Lung (tissue), 12 donors: ENCODE results near the gene CTDSPL. TPM values are rescaled to one million over a fixed set of nuclear protein-coding genes. Genes with fewer than 3 reads are reported as not detected.

Source experiments
- ATAC-seq: fragments of 200-7000 bp; cut with Tn5 transposase; one replicate; pipeline ENCODE4 v1.9.1; 2020; ENCODE audit warnings: moderate number of reproducible peaks; ENCODE audit not compliant: insufficient read depth, low FRiP score
- DNase-seq, 3 donors: peaks; one replicate each; pipeline ENCODE4 v3.0.0-alpha.2; 2013 to 2017
- H3K27ac ChIP-seq, 2 donors: one replicate each; pipeline ENCODE4 v1.5.1; 2013; ENCODE audit warnings: mild to moderate bottlenecking in 2 of 2, moderate library complexity in 2 of 2, control low read depth in 1 of 2, inconsistent platforms in 1 of 2, low read depth in 1 of 2, low read length in 1 of 2
- H3K27me3 ChIP-seq, 3 donors: one replicate each; pipeline ENCODE4 v1.5.1; 2013; ENCODE audit warnings: low read length in 2 of 3; ENCODE audit not compliant: control insufficient read depth in 3 of 3, insufficient read depth in 3 of 3
- H3K36me3 ChIP-seq, 4 donors: one replicate each; pipeline ENCODE4 v1.5.1; 2013; ENCODE audit warnings: low read length in 4 of 4, mild to moderate bottlenecking in 1 of 4, moderate library complexity in 1 of 4; ENCODE audit not compliant: control insufficient read depth in 4 of 4, insufficient read depth in 4 of 4
- H3K4me1 ChIP-seq, 5 donors: one replicate each; pipeline ENCODE4 v1.5.1; 2013; ENCODE audit warnings: low read length in 5 of 5, mild to moderate bottlenecking in 2 of 5, moderate library complexity in 1 of 5; ENCODE audit not compliant: control insufficient read depth in 5 of 5, insufficient read depth in 5 of 5
- H3K4me3 ChIP-seq: one replicate; pipeline ENCODE4 v1.5.1; 2013; ENCODE audit warnings: mild to moderate bottlenecking, control low read depth, moderate library complexity
- H3K9ac ChIP-seq, 2 donors: one replicate each; pipeline ENCODE4 v1.5.1; 2013; ENCODE audit warnings: low read length in 2 of 2, control low read depth in 1 of 2; ENCODE audit not compliant: insufficient read depth in 1 of 2
- H3K9me3 ChIP-seq, 4 donors: one replicate each; pipeline ENCODE4 v1.5.1; 2013; ENCODE audit warnings: low read length in 3 of 4, mild to moderate bottlenecking in 1 of 4, moderate library complexity in 1 of 4; ENCODE audit not compliant: control insufficient read depth in 4 of 4, insufficient read depth in 3 of 4
- CTCF ChIP-seq: IDR thresholded peaks from 2 replicates; pipeline ENCODE4 v1.5.1; 2012; ENCODE audit warnings: mild to moderate bottlenecking; ENCODE audit errors: control extremely low read depth, extremely low read depth
- WGBS, 2 donors: extraction: QIAGEN DNeasy Blood & Tissue Kit; methylation state at CpG; one replicate each; pipeline ENCODE4 v1.1.7; 2013; 5-methylcytosine and 5-hydroxymethylcytosine counted together
- polyA plus RNA-seq, 2 donors: library from polyadenylated mRNA; stranded (reverse); fragments of 200-250 nt; gene quantifications; one replicate each; pipeline ENCODE4 v1.2.1, GENCODE V29; 2013
- total RNA-seq, 2 donors: library from RNA; depleted of rRNA in 1 of 2; stranded (reverse); fragments of >200 nt in 1 of 2; gene quantifications; one replicate each; pipeline ENCODE4 v1.2.1, GENCODE V29; 2014 to 2021
- donor health status: control.
- donor health status: control.
- donor health status: Bipolar disorder and iron deficiency.
- donor health status: healthy.
- donor health status: DM: yes; HTN: yes; CAD: no.

The CTDSPL gene
- total and polyA plus RNA-seq, 4 donors: 12.5 to 79.1 (median 33.5) TPM

GRCh38 chr3:37896827-37897226 lies 35.1 kb downstream of the CTDSPL start:
- H3K4me1 ChIP-seq: peaks cover 11 to 60% (median 38%) of the 10 kb centered on the region in 5 donors
- no peaks in the 10 kb centered on the region for H3K27me3 ChIP-seq
- H3K27ac ChIP-seq: no peak overlapping the region
- no peaks in the 10 kb centered on the region for H3K9me3 ChIP-seq
- no peak overlapping the region for H3K4me3 ChIP-seq
- 55 to 73% methylated on average over 2 of the region's 2 CpGs for WGBS, 2 donors
- H3K9ac ChIP-seq: peak overlapping the region in 1 of 2 donors; percentile 46
- no peak for ATAC-seq
- no peaks in the 10 kb centered on the region for H3K36me3 ChIP-seq
- DNase-seq: peak in 2 of 3 donors; percentile 65 to 76
- no peak for TF ChIP-seq CTCF

DNA sequence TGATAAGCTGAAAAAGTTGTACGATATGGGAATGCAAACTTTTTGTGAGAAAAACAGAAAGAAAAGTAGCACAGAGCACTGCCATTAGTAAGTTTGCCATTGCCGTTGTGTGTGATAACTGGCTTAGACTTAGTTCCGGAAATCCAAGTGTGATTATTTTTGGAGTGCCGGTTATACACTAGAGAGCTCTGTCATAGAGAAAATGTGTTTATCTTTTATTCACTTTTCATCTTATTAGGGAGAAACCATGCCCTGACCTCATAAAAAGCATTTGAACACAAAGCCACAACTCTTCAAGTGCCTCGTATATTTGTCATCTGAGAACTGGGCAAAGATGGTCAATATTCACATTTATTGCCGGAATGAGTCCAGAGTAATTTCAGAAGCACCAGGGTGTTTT lies 36.1 kb downstream of the CTDSPL start:
- Histone ChIP-seq H3K27me3 (no peaks in the 10 kb centered on the region), H3K9me3 (no peaks in the 10 kb centered on the region), H3K27ac (no peak overlapping the region), H3K36me3 (no peaks in the 10 kb centered on the region), H3K9ac (no peak overlapping the region), H3K4me3 (no peak overlapping the region), H3K4me1 (peaks cover 14 to 51% (median 34%) of the 10 kb centered on the region in 5 donors)
- ATAC-seq: no peak
- 37 to 62% methylated on average over 6 of the region's 6 CpGs for WGBS, 2 donors
- peak in 2 of 3 donors; percentile 64 to 75 for DNase-seq
- no peak for TF ChIP-seq CTCF

DNA sequence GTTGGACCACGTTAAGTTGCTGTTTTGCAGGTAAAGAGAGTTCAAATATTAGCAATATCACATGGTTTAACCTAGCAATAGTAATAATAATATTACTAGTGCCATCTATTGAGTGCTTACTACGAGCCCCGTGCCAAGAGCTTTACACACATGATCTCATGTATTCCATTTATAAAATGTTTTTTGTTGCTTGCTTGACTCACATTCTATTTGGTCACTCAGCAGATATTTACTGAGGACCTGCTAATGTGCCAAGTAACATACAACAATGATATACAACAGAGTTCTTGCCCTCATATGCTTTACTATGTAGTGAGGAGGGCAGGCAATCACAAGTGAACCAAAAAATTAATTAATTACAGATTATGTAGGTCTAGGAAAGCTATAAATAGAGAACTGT lies 36.7 kb downstream of the CTDSPL start:
- H3K4me1 ChIP-seq: peaks cover 18 to 44% (median 27%) of the 10 kb centered on the region in 5 donors
- no peak for TF ChIP-seq CTCF
- H3K4me3 ChIP-seq: no peak overlapping the region
- no peak overlapping the region for H3K27ac ChIP-seq
- WGBS, 2 donors: 59 to 78% methylated on average over 3 of the region's 3 CpGs
- no peaks in the 10 kb centered on the region for H3K36me3 ChIP-seq
- ATAC-seq (no peak), DNase-seq (no peak)
- H3K9me3 ChIP-seq: no peaks in the 10 kb centered on the region
- H3K9ac ChIP-seq: no peak overlapping the region
- H3K27me3 ChIP-seq: no peaks in the 10 kb centered on the region

DNA sequence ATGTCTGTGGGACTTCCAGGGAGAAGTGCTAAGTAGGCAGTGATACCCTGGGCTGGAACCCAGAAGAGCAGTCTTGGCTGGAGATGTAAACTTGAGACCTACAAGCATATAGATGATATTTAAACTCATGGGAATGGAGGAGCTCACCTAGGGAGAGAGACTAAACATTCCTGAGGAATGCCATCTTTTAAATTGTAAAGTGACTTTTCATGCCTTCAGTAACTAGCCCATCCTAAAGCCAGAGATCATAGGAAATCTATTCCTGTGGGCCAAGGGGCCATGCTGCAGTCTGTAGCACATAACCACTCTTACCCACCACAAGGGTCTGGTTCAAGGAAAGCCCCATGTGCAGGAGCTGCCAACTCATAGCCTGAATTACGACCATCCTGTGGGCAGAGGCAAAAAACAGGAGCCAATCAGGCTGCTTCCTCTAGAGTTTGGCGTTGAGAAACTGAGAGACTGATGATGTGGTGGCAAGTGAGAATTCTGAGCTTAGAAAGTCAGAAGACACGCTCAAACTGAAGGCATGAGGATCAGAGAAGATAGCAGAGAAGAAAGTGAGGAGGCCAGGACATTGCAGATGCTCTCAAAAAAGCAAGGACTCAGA lies 37.5 kb downstream of the CTDSPL start:
- Histone ChIP-seq H3K36me3 (no peaks in the 10 kb centered on the region), H3K27ac (peak overlapping the region in 1 of 2 donors; percentile 33), H3K27me3 (no peaks in the 10 kb centered on the region), H3K4me1 (peaks cover 18 to 45% (median 26%) of the 10 kb centered on the region in 5 donors), H3K9me3 (no peaks in the 10 kb centered on the region), H3K9ac (no peak overlapping the region), H3K4me3 (no peak overlapping the region)
- no peak for DNase-seq
- 39 to 66% methylated on average over 3 of the region's 3 CpGs for WGBS, 2 donors
- ATAC-seq: no peak
- no peak for TF ChIP-seq CTCF
